ENCODE results near the gene BTBD7.

BTBD7 gene

GRCh38 chr14:93329965-93330608 is 2.7 kb downstream of the BTBD7 start:
- in situ Hi-C loops (cut with HindIII; ENCODE audit: low sequenced_read_pairs), result no loop called here

- in situ Hi-C loops (cut with HindIII; ENCODE audit: low sequenced_read_pairs), result no loop called here
These were observed 4.3 kb downstream of the BTBD7 start for GRCh38 chr14:93328546-93328945.

GRCh38 chr14:93326196-93326595 is 6.6 kb downstream of the BTBD7 start:
- in situ Hi-C loops (cut with HindIII; ENCODE audit: low sequenced_read_pairs), result no loop called here

GRCh38 chr14:93323600-93324174 is 9.1 kb downstream of the BTBD7 start:
- in situ Hi-C loops (cut with HindIII; ENCODE audit: low sequenced_read_pairs), result no loop called here

GRCh38 chr14:93322929-93323599 is 9.8 kb downstream of the BTBD7 start:
- in situ Hi-C loops (cut with HindIII; ENCODE audit: low sequenced_read_pairs), result no loop called here

GRCh38 chr14:93320489-93320888 is 12.3 kb downstream of the BTBD7 start:
- in situ Hi-C loops (cut with HindIII; ENCODE audit: low sequenced_read_pairs), result no loop called here

- in situ Hi-C loops (cut with HindIII; ENCODE audit: low sequenced_read_pairs), result no loop called here
These were observed 12.9 kb downstream of the BTBD7 start for GRCh38 chr14:93319958-93320357.

GRCh38 chr14:93319494-93319893 is 13.3 kb downstream of the BTBD7 start:
- in situ Hi-C loops (cut with HindIII; ENCODE audit: low sequenced_read_pairs), result no loop called here

GRCh38 chr14:93318927-93319326 is 13.9 kb downstream of the BTBD7 start:
- in situ Hi-C loops (cut with HindIII; ENCODE audit: low sequenced_read_pairs), result no loop called here

- in situ Hi-C loops (cut with HindIII; ENCODE audit: low sequenced_read_pairs), result no loop called here
These were observed 14.7 kb downstream of the BTBD7 start for GRCh38 chr14:93317875-93318807.

- in situ Hi-C loops (cut with HindIII; ENCODE audit: low sequenced_read_pairs), result no loop called here
These were observed 15.5 kb downstream of the BTBD7 start for GRCh38 chr14:93317210-93317874.

- in situ Hi-C loops (cut with HindIII; ENCODE audit: low sequenced_read_pairs), result no loop called here
These were observed 16.1 kb downstream of the BTBD7 start for GRCh38 chr14:93316716-93317115.

- in situ Hi-C loops (cut with HindIII; ENCODE audit: low sequenced_read_pairs), result no loop called here
These were observed 17.3 kb downstream of the BTBD7 start for GRCh38 chr14:93315575-93315974.

- in situ Hi-C loops (cut with HindIII; ENCODE audit: low sequenced_read_pairs), result no loop called here
These were observed 21.8 kb downstream of the BTBD7 start for GRCh38 chr14:93311082-93311481.

- in situ Hi-C loops (cut with HindIII; ENCODE audit: low sequenced_read_pairs), result no loop called here
These were observed 23.3 kb downstream of the BTBD7 start for GRCh38 chr14:93309427-93309966.

- in situ Hi-C loops (cut with HindIII; ENCODE audit: low sequenced_read_pairs), result no loop called here
These were observed 24.0 kb downstream of the BTBD7 start for GRCh38 chr14:93308686-93309345.

GRCh38 chr14:93306812-93307211 is 26.0 kb downstream of the BTBD7 start:
- in situ Hi-C loops (cut with HindIII; ENCODE audit: low sequenced_read_pairs), result no loop called here

- in situ Hi-C loops (cut with HindIII; ENCODE audit: low sequenced_read_pairs), result no loop called here
These were observed 27.0 kb downstream of the BTBD7 start for GRCh38 chr14:93305725-93306418.

GRCh38 chr14:93304771-93305170 is 28.1 kb downstream of the BTBD7 start:
- in situ Hi-C loops (cut with HindIII; ENCODE audit: low sequenced_read_pairs), result no loop called here

Measured in endothelial cell of hepatic sinusoid (primary cell).